ENCODE results near the gene TAB2. TPM values are rescaled to one million over a fixed set of nuclear protein-coding genes. Genes with fewer than 3 reads are reported as not detected.

TAB2 gene
- total RNA-seq, 1 experiment from 2014 or later = 14.7 TPM

DNA sequence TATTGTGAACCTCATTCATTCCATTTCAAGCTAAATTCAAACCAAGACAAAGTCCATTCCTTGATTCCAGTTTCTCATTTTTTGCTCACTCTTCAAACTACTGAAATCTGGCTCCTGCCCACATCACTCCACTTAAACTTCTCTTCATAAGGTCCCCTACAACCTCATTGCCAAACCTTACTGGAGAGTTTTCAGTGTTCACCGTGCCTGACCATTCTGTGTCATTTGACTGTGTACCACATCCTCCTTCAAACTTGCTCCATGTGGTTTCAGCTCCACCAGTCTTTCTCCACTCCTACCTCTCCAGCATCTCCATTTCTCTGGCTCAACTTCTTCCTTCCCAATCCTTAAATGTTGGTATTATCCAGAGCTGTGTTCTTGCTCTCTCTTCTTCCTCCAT lies 38.5 kb upstream of the TAB2 start:
- Histone ChIP-seq H3F3A (ENCODE audit: low read length, unreplicated experiment) (no peaks in the 10 kb centered on the region), H3K27me3 (ENCODE audit: low read length) (no peaks in the 10 kb centered on the region), H3K27ac (ENCODE audit: low read length) (no peak overlapping the region), H3K36me3 (ENCODE audit: low read depth, low read length) (no peaks in the 10 kb centered on the region), H4K20me1 (ENCODE audit: low read length) (no peaks in the 10 kb centered on the region), H3K9me2 (replicated peaks; ENCODE audit: low read length) (no peaks in the 10 kb centered on the region), H3K4me1 (ENCODE audit: insufficient read depth, low read length) (no peaks in the 10 kb centered on the region), H3K79me2 (ENCODE audit: low read length) (no peaks in the 10 kb centered on the region), H3K9ac (ENCODE audit: low read length) (no peak overlapping the region), H3K4me3 (ENCODE audit: low read length) (no peak overlapping the region), H3K4me2 (ENCODE audit: low read length) (no peak overlapping the region), H2AFZ (ENCODE audit: low read length) (no peak overlapping the region), H3K9me3 (ENCODE audit: low read length) (no peaks in the 10 kb centered on the region)
- CTCF ChIA-PET = no interaction called here
- TF ChIP-seq EZH2 (IDR thresholded peaks at IDR 0.05; ENCODE audit: low read length, unreplicated experiment) = no peak
- TF ChIP-seq, protein P1, sequence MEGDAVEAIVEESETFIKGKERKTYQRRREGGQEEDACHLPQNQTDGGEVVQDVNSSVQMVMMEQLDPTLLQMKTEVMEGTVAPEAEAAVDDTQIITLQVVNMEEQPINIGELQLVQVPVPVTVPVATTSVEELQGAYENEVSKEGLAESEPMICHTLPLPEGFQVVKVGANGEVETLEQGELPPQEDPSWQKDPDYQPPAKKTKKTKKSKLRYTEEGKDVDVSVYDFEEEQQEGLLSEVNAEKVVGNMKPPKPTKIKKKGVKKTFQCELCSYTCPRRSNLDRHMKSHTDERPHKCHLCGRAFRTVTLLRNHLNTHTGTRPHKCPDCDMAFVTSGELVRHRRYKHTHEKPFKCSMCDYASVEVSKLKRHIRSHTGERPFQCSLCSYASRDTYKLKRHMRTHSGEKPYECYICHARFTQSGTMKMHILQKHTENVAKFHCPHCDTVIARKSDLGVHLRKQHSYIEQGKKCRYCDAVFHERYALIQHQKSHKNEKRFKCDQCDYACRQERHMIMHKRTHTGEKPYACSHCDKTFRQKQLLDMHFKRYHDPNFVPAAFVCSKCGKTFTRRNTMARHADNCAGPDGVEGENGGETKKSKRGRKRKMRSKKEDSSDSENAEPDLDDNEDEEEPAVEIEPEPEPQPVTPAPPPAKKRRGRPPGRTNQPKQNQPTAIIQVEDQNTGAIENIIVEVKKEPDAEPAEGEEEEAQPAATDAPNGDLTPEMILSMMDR (conservative IDR thresholded peaks at IDR 0.05; ENCODE audit: low read depth, low read length) = no peak
- no peak for TF ChIP-seq EZH2phosphoT487 (IDR thresholded peaks at IDR 0.05; ENCODE audit: borderline replicate concordance, low read length)
- no TSS peak for BruUV-seq (replicated peaks)
- intact Hi-C loops (cut with micrococcal nuclease) = no loop called here
- POLR2A ChIA-PET (ENCODE audit: unreplicated experiment) = no interaction called here
- DNase-seq (no peak), ATAC-seq (no peak)

DNA sequence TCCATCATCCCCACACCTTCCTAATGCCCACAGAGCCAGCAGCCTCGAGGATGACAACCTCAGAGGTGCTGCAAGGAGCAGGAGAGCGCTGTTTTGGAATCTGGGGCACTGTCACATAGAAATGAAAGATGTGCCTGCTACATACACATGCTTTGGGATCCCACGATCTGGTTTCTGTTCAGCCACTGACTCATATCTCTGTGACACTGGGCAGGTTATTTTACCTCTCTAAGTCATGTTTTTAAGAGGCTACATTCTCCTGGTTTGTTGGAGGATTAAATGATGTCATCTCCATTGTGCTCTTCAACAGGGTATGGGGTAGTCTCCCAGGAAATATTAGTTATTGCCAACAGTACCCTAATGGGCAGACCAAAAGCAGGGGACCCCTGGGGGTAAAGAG lies 32.6 kb upstream of the TAB2 start:
- H3K4me3 ChIP-seq (ENCODE audit: low read length) = no peak overlapping the region
- no peak for ATAC-seq
- no peak for TF ChIP-seq EZH2 (IDR thresholded peaks at IDR 0.05; ENCODE audit: low read length, unreplicated experiment)
- no peak for TF ChIP-seq EZH2phosphoT487 (IDR thresholded peaks at IDR 0.05; ENCODE audit: borderline replicate concordance, low read length)
- TF ChIP-seq, protein P1 (conservative IDR thresholded peaks at IDR 0.05; ENCODE audit: low read depth, low read length) = no peak
- H4K20me1 ChIP-seq (ENCODE audit: low read length) = no peaks in the 10 kb centered on the region
- H3K36me3 ChIP-seq (ENCODE audit: low read depth, low read length) = no peaks in the 10 kb centered on the region
- no peak overlapping the region for H2AFZ ChIP-seq (ENCODE audit: low read length)
- no peaks in the 10 kb centered on the region for H3K79me2 ChIP-seq (ENCODE audit: low read length)
- POLR2A ChIA-PET (ENCODE audit: unreplicated experiment) = no interaction called here
- no peak overlapping the region for H3K27ac ChIP-seq (ENCODE audit: low read length)
- no peak overlapping the region for H3K9ac ChIP-seq (ENCODE audit: low read length)
- H3K4me2 ChIP-seq (ENCODE audit: low read length) = no peak overlapping the region
- BruUV-seq (replicated peaks) = no TSS peak
- H3K9me2 ChIP-seq (replicated peaks; ENCODE audit: low read length) = no peaks in the 10 kb centered on the region
- no peaks in the 10 kb centered on the region for H3K27me3 ChIP-seq (ENCODE audit: low read length)
- H3F3A ChIP-seq (ENCODE audit: low read length, unreplicated experiment) = no peaks in the 10 kb centered on the region
- CTCF ChIA-PET = no interaction called here
- peaks cover 4% of the 10 kb centered on the region for H3K4me1 ChIP-seq (ENCODE audit: insufficient read depth, low read length)
- intact Hi-C loops (cut with micrococcal nuclease) = no loop called here
- no peaks in the 10 kb centered on the region for H3K9me3 ChIP-seq (ENCODE audit: low read length)
- DNase-seq = peak; percentile 12

DNA sequence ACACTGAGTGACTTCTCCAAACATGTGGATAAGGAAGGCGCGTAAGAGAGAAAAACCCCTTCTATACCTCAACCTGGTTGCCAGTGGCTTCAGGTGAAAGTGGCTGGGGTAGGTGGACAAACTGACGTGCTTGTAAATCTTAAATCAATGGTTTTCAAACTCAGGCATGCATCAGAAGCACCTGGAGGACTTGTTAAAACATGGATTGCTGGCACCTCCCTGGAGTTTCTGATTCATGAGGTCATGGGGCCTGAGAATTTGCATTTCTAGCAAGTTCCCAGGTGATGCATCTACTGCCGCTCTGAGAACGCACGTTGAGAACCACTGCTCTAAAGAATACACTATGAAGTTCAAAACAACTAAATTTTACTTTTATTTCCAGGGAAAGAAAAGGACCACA lies 31.9 kb upstream of the TAB2 start:
- H3F3A ChIP-seq (ENCODE audit: low read length, unreplicated experiment) = no peaks in the 10 kb centered on the region
- peaks cover 4% of the 10 kb centered on the region for H3K4me1 ChIP-seq (ENCODE audit: insufficient read depth, low read length)
- no peaks in the 10 kb centered on the region for H3K79me2 ChIP-seq (ENCODE audit: low read length)
- ChIA-PET CTCF (no interaction called here), POLR2A (ENCODE audit: unreplicated experiment) (no interaction called here)
- H2AFZ ChIP-seq (ENCODE audit: low read length) = no peak overlapping the region
- intact Hi-C loops (cut with micrococcal nuclease) = no loop called here
- H3K9me3 ChIP-seq (ENCODE audit: low read length) = no peaks in the 10 kb centered on the region
- no peaks in the 10 kb centered on the region for H3K36me3 ChIP-seq (ENCODE audit: low read depth, low read length)
- H3K4me2 ChIP-seq (ENCODE audit: low read length) = no peak overlapping the region
- H3K9me2 ChIP-seq (replicated peaks; ENCODE audit: low read length) = no peaks in the 10 kb centered on the region
- no peak overlapping the region for H3K27ac ChIP-seq (ENCODE audit: low read length)
- DNase-seq = no peak
- H3K4me3 ChIP-seq (ENCODE audit: low read length) = no peak overlapping the region
- H4K20me1 ChIP-seq (ENCODE audit: low read length) = no peaks in the 10 kb centered on the region
- no peak for TF ChIP-seq EZH2 (IDR thresholded peaks at IDR 0.05; ENCODE audit: low read length, unreplicated experiment)
- TF ChIP-seq, protein P1 (conservative IDR thresholded peaks at IDR 0.05; ENCODE audit: low read depth, low read length) = no peak
- BruUV-seq (replicated peaks) = no TSS peak
- H3K9ac ChIP-seq (ENCODE audit: low read length) = no peak overlapping the region
- no peak for ATAC-seq
- no peaks in the 10 kb centered on the region for H3K27me3 ChIP-seq (ENCODE audit: low read length)
